Liver (tissue), 9 donors: ENCODE data around the gene TP53I13. TPM values are rescaled to one million over a fixed set of nuclear protein-coding genes. Genes with fewer than 3 reads are reported as not detected.

ENCODE experiments used
- DNase-seq: peaks from one replicate; pipeline ENCODE4 v3.0.0-alpha.2; 2017; ENCODE audit warnings: low spot score
- H3K27ac ChIP-seq, 2 donors: one replicate each; pipeline ENCODE4 v1.7.0; 2013; ENCODE audit warnings: inconsistent platforms in 2 of 2, low read length in 2 of 2, control low read depth in 1 of 2, low read depth in 1 of 2, mild to moderate bottlenecking in 1 of 2
- H3K27me3 ChIP-seq, 4 donors: one replicate each; pipeline versions ENCODE4 v1.6.1 to v1.7.0; 2013; ENCODE audit warnings: low read length in 3 of 4, inconsistent platforms in 1 of 4, mild to moderate bottlenecking in 1 of 4, moderate library complexity in 1 of 4; ENCODE audit not compliant: control insufficient read depth in 4 of 4, insufficient read depth in 4 of 4
- H3K36me3 ChIP-seq, 4 donors: one replicate each; pipeline versions ENCODE4 v1.6.1 to v1.7.0; 2013; ENCODE audit warnings: low read length in 3 of 4, mild to moderate bottlenecking in 3 of 4, low read depth in 1 of 4, moderate library complexity in 1 of 4; ENCODE audit not compliant: control insufficient read depth in 4 of 4, insufficient read depth in 3 of 4
- H3K4me1 ChIP-seq, 4 donors: one replicate each; pipeline versions ENCODE4 v1.6.1 to v1.7.0; 2013; ENCODE audit warnings: low read length in 3 of 4, mild to moderate bottlenecking in 3 of 4, moderate library complexity in 1 of 4; ENCODE audit not compliant: control insufficient read depth in 4 of 4, insufficient read depth in 4 of 4
- H3K4me3 ChIP-seq, 3 donors: one replicate each; pipeline versions ENCODE4 v1.6.1 to v1.7.0; 2013; ENCODE audit warnings: low read length in 3 of 3, control low read depth in 1 of 3, low read depth in 1 of 3, mild to moderate bottlenecking in 1 of 3
- H3K9ac ChIP-seq, 2 donors: one replicate each; pipeline ENCODE4 v1.7.0; 2013; ENCODE audit warnings: low read length in 2 of 2, mild to moderate bottlenecking in 2 of 2, moderate library complexity in 2 of 2, control low read depth in 1 of 2, low read depth in 1 of 2
- H3K9me3 ChIP-seq, 4 donors: one replicate each; pipeline versions ENCODE4 v1.6.1 to v1.7.0; 2013; ENCODE audit warnings: low read length in 3 of 4; ENCODE audit not compliant: control insufficient read depth in 4 of 4
- EGR1 ChIP-seq, 2 donors: IDR thresholded peaks; 2 replicates each; pipeline ENCODE4 v1.6.1; 2016 to 2018; ENCODE audit warnings: antibody characterized with exemption in 2 of 2, low read depth in 2 of 2
- FOXA1 ChIP-seq: IDR thresholded peaks from 2 replicates; pipeline ENCODE4 v1.6.1; 2016; ENCODE audit warnings: antibody characterized with exemption
- FOXA2 ChIP-seq: IDR thresholded peaks from 2 replicates; pipeline ENCODE4 v1.6.1; 2016; ENCODE audit warnings: antibody characterized with exemption
- GABPA ChIP-seq, 2 donors: IDR thresholded peaks in 1 of 2; conservative IDR thresholded peaks in 1 of 2; 2 replicates each; pipeline ENCODE4 v1.6.1; 2016; ENCODE audit warnings: antibody characterized with exemption in 2 of 2, mild to moderate bottlenecking in 1 of 2, moderate library complexity in 1 of 2
- HNF4A ChIP-seq, 2 donors: conservative IDR thresholded peaks; 2 replicates each; pipeline ENCODE4 v1.6.1; 2016; ENCODE audit warnings: antibody characterized with exemption in 2 of 2, mild to moderate bottlenecking in 2 of 2
- HNF4G ChIP-seq: IDR thresholded peaks from 2 replicates; pipeline ENCODE4 v1.6.1; 2016; ENCODE audit warnings: antibody characterized with exemption
- JUND ChIP-seq, 2 donors: IDR thresholded peaks; 2 replicates each; pipeline ENCODE4 v1.6.1; 2016; ENCODE audit warnings: antibody characterized with exemption in 2 of 2
- NR2F2 ChIP-seq: IDR thresholded peaks from 2 replicates; pipeline ENCODE4 v1.6.1; 2016; ENCODE audit warnings: antibody characterized with exemption
- RAD21 ChIP-seq, 2 donors: IDR thresholded peaks; 2 replicates each; pipeline ENCODE4 v1.6.1; 2016; ENCODE audit warnings: antibody characterized with exemption in 2 of 2, mild to moderate bottlenecking in 2 of 2
- RXRA ChIP-seq, 2 donors: IDR thresholded peaks; 2 replicates each; pipeline ENCODE4 v1.6.1; 2017 to 2018; ENCODE audit warnings: antibody characterized with exemption in 2 of 2, mild to moderate bottlenecking in 1 of 2
- SP1 ChIP-seq: IDR thresholded peaks from 2 replicates; pipeline ENCODE4 v1.6.1; 2018; ENCODE audit warnings: antibody characterized with exemption, mild to moderate bottlenecking
- TAF1 ChIP-seq: conservative IDR thresholded peaks from 2 replicates; pipeline ENCODE4 v1.6.1; 2016; ENCODE audit warnings: antibody characterized with exemption, mild to moderate bottlenecking
- YY1 ChIP-seq: IDR thresholded peaks from 2 replicates; pipeline ENCODE4 v1.6.1; 2016; ENCODE audit warnings: antibody characterized with exemption, mild to moderate bottlenecking
- WGBS: extraction: QIAGEN DNeasy Blood & Tissue Kit; methylation state at CpG from one replicate; pipeline ENCODE4 v1.1.7; 2013; 5-methylcytosine and 5-hydroxymethylcytosine counted together
- polyA plus RNA-seq, 2 donors: library from polyadenylated mRNA; stranded (reverse) in 1 of 2; unstranded in 1 of 2; fragments of 200-250 nt in 1 of 2; fragments of >200 nt in 1 of 2; fragmentation: Nextera tagmentation in 1 of 2; extraction: Ambion mirVana in 1 of 2; gene quantifications; one replicate each; pipeline versions ENCODE4 v1.2.1 to v1.2.3, GENCODE V29; 2013 to 2015
- total RNA-seq, 2 donors: library from RNA; depleted of rRNA; stranded (reverse); fragments of >200 nt; gene quantifications; one replicate each; pipeline ENCODE4 v1.2.3, GENCODE V29; 2014
- TF ChIP-seq, protein P1 (sequence below): IDR thresholded peaks from 2 replicates; pipeline ENCODE4 v1.6.1; 2016; ENCODE audit warnings: antibody characterized with exemption
- TF ChIP-seq, protein P2 (sequence below): IDR thresholded peaks from 2 replicates; pipeline ENCODE4 v1.6.1; 2016; ENCODE audit warnings: antibody characterized with exemption
- TF ChIP-seq, protein P3 (sequence below): IDR thresholded peaks from 2 replicates; pipeline ENCODE4 v1.6.1; 2016; ENCODE audit warnings: antibody characterized with exemption, mild to moderate bottlenecking
- TF ChIP-seq, protein P4 (sequence below): IDR thresholded peaks from 2 replicates; pipeline ENCODE4 v1.6.1; 2016; ENCODE audit warnings: antibody characterized with exemption
- TF ChIP-seq, protein P5 (sequence below): fragments of 150-350 bp; IDR thresholded peaks from 2 replicates; pipeline ENCODE4 v1.5.1; 2017; ENCODE audit warnings: improper control_type of control experiment, low read depth, low read length; ENCODE audit not compliant: missing input control
- donor health status: healthy.
- donor health status: healthy.
- donor health status: healthy.
- donor health status: healthy.
- donor health status: healthy.

Gene TP53I13
- total and polyA plus RNA-seq, 4 donors = 12.2 to 42.6 (median 24.5) TPM

DNA sequence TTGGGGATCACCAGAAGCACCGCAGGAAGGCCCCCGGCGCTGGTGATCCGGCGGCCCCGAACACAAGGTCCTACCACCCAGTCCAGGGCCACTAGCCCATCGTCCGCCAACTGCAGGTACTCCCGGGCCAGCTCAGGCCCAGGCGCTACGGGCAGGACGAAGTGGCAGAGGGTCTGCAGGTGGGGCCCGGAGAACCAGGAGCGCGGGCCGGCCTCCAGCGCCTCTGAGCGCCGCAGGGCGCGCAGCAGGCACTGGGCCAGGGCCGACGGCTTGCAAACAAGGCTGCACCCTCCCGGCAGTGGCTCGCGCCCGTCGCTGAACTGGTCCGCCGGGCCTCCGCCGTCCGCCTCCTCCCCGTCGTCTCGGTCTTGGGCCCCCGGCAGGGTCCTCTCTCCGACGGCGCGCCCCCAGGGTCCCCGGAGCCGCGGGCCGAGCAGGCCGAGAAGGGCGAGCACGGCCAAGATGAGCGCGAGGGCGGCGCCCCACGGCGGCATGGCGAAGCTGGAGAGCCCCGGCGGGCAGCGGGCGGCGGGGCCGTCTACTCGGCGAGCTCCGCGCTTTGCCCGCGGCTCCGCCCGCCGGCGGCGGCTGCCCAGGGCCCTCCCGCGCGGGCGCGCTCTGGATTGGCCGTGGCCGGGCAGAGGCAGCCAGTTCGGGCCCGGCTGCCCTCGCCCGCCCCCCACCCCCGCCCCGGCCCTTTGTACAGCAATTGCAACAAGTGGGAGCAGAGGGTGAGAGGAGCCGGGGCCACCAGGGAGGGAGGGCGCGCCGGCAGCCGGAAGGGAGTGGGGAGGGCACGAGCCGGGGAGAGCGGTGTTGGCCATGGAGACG, 1.8 kb upstream of the TP53I13 start, which contains the start of gene ABHD15:
Gene ABHD15 (minus strand): TSS at position 565 of the 831 bp plus-strand sequence. CDS start 71 bp downstream, at position 494.
- no peaks in the 10 kb centered on the region for H3K27me3 ChIP-seq
- H3K4me1 ChIP-seq = peaks cover 6 to 65% (median 48%) of the 10 kb centered on the region in 4 donors
- DNase-seq = peak; percentile 66
- peak; percentile 24 for TF ChIP-seq SP1
- TF ChIP-seq, protein P1, sequence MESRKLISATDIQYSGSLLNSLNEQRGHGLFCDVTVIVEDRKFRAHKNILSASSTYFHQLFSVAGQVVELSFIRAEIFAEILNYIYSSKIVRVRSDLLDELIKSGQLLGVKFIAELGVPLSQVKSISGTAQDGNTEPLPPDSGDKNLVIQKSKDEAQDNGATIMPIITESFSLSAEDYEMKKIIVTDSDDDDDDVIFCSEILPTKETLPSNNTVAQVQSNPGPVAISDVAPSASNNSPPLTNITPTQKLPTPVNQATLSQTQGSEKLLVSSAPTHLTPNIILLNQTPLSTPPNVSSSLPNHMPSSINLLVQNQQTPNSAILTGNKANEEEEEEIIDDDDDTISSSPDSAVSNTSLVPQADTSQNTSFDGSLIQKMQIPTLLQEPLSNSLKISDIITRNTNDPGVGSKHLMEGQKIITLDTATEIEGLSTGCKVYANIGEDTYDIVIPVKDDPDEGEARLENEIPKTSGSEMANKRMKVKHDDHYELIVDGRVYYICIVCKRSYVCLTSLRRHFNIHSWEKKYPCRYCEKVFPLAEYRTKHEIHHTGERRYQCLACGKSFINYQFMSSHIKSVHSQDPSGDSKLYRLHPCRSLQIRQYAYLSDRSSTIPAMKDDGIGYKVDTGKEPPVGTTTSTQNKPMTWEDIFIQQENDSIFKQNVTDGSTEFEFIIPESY = no peak
- WGBS = 1% methylated on average over 94 of the region's 94 CpGs
- H3K4me3 ChIP-seq = peak within 1 kb of the TSS; percentile 67 to 92 (median 77)
- peak within 1 kb of the TSS; percentile 87 to 91 for H3K27ac ChIP-seq
- H3K9ac ChIP-seq = peak within 1 kb of the TSS; percentile 77 to 87
- H3K9me3 ChIP-seq = no peaks in the 10 kb centered on the region
- H3K36me3 ChIP-seq = peaks cover 0 to 9% (median 1%) of the 10 kb centered on the region in 4 donors

DNA sequence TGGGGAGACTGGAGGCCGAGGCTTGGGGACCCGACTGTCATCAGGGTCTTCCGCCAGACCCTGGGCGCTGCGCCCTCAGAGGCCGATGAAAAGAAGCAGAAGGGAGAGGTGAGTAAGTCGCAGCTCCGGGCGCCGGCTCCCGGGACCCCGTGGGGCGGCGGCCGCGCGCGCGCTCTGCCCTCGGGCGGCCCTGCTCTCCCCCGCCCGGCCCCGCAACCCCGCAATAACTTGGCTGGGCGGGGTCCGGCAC, 1.3 kb upstream of the TP53I13 start:
- H3K36me3 ChIP-seq = peaks cover 0 to 7% (median 1%) of the 10 kb centered on the region in 4 donors
- H3K4me1 ChIP-seq = peaks cover 9 to 65% (median 50%) of the 10 kb centered on the region in 4 donors
- no peak for DNase-seq
- H3K27me3 ChIP-seq = no peaks in the 10 kb centered on the region
- no peaks in the 10 kb centered on the region for H3K9me3 ChIP-seq
- TF ChIP-seq YY1 = no peak
- TF ChIP-seq, protein P2, sequence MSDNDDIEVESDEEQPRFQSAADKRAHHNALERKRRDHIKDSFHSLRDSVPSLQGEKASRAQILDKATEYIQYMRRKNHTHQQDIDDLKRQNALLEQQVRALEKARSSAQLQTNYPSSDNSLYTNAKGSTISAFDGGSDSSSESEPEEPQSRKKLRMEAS = no peak
- no peak for TF ChIP-seq NR2F2
- TF ChIP-seq FOXA2 = no peak
- TF ChIP-seq HNF4A (conservative IDR thresholded peaks at IDR 0.05) = no peak
- TF ChIP-seq, protein P3, sequence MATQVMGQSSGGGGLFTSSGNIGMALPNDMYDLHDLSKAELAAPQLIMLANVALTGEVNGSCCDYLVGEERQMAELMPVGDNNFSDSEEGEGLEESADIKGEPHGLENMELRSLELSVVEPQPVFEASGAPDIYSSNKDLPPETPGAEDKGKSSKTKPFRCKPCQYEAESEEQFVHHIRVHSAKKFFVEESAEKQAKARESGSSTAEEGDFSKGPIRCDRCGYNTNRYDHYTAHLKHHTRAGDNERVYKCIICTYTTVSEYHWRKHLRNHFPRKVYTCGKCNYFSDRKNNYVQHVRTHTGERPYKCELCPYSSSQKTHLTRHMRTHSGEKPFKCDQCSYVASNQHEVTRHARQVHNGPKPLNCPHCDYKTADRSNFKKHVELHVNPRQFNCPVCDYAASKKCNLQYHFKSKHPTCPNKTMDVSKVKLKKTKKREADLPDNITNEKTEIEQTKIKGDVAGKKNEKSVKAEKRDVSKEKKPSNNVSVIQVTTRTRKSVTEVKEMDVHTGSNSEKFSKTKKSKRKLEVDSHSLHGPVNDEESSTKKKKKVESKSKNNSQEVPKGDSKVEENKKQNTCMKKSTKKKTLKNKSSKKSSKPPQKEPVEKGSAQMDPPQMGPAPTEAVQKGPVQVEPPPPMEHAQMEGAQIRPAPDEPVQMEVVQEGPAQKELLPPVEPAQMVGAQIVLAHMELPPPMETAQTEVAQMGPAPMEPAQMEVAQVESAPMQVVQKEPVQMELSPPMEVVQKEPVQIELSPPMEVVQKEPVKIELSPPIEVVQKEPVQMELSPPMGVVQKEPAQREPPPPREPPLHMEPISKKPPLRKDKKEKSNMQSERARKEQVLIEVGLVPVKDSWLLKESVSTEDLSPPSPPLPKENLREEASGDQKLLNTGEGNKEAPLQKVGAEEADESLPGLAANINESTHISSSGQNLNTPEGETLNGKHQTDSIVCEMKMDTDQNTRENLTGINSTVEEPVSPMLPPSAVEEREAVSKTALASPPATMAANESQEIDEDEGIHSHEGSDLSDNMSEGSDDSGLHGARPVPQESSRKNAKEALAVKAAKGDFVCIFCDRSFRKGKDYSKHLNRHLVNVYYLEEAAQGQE = no peak
- TF ChIP-seq, protein P4, sequence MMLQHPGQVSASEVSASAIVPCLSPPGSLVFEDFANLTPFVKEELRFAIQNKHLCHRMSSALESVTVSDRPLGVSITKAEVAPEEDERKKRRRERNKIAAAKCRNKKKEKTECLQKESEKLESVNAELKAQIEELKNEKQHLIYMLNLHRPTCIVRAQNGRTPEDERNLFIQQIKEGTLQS = no peak
- no peak for TF ChIP-seq HNF4G
- TF ChIP-seq EGR1 (IDR thresholded peaks at IDR 0.05; ENCODE audit: low read depth in 2 of 2) = no peak
- TF ChIP-seq, protein P5, sequence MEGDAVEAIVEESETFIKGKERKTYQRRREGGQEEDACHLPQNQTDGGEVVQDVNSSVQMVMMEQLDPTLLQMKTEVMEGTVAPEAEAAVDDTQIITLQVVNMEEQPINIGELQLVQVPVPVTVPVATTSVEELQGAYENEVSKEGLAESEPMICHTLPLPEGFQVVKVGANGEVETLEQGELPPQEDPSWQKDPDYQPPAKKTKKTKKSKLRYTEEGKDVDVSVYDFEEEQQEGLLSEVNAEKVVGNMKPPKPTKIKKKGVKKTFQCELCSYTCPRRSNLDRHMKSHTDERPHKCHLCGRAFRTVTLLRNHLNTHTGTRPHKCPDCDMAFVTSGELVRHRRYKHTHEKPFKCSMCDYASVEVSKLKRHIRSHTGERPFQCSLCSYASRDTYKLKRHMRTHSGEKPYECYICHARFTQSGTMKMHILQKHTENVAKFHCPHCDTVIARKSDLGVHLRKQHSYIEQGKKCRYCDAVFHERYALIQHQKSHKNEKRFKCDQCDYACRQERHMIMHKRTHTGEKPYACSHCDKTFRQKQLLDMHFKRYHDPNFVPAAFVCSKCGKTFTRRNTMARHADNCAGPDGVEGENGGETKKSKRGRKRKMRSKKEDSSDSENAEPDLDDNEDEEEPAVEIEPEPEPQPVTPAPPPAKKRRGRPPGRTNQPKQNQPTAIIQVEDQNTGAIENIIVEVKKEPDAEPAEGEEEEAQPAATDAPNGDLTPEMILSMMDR = no peak
- no peak for TF ChIP-seq GABPA (IDR thresholded peaks at IDR 0.05 in 1 of 2, conservative IDR thresholded peaks at IDR 0.05 in 1 of 2)
- TF ChIP-seq, protein P1 = no peak
- no peak for TF ChIP-seq RXRA (IDR thresholded peaks at IDR 0.05)
- TF ChIP-seq TAF1 = no peak
- no peak for TF ChIP-seq SP1
- no peak for TF ChIP-seq RAD21 (IDR thresholded peaks at IDR 0.05)
- TF ChIP-seq JUND (IDR thresholded peaks at IDR 0.05) = no peak
- no peak for TF ChIP-seq FOXA1
- peak overlapping the region; percentile 67 to 92 (median 77) for H3K4me3 ChIP-seq
- H3K27ac ChIP-seq = peak overlapping the region; percentile 87 to 91
- under 1% methylated on average over 27 of the region's 27 CpGs for WGBS
- H3K9ac ChIP-seq = peak overlapping the region in 1 of 2 donors; percentile 87
